GM10266 (cell line): ENCODE measurements around the gene SERPINB5.

Experiments used
- DNase-seq: peaks from one replicate; pipeline ENCODE4 v3.0.0; 2012; ENCODE audit errors: extremely low spot score
- CTCF ChIP-seq: IDR thresholded peaks from 2 replicates; pipeline ENCODE4 v1.5.1; 2012; ENCODE audit warnings: mild to moderate bottlenecking, low read depth; ENCODE audit not compliant: control insufficient read depth, insufficient read depth; ENCODE audit errors: missing control alignments

The SERPINB5 gene

GRCh38 chr18:63505566-63506335 is 29.0 kb downstream of the SERPINB5 start:
- peak; percentile 35 for DNase-seq
- TF ChIP-seq CTCF = peak; percentile 57

GRCh38 chr18:63506336-63506646 is 29.5 kb downstream of the SERPINB5 start:
- no peak for TF ChIP-seq CTCF
- DNase-seq = no peak

GRCh38 chr18:63508596-63508995 is 31.8 kb downstream of the SERPINB5 start:
- no peak for DNase-seq
- no peak for TF ChIP-seq CTCF

GRCh38 chr18:63511285-63511684 is 34.5 kb downstream of the SERPINB5 start:
- TF ChIP-seq CTCF = peak; percentile 61
- no peak for DNase-seq

GRCh38 chr18:63514326-63514725 is 37.6 kb downstream of the SERPINB5 start:
- no peak for DNase-seq

GRCh38 chr18:63514888-63515678 is 38.3 kb downstream of the SERPINB5 start:
- no peak for TF ChIP-seq CTCF
- DNase-seq = no peak

More at GRCh38 chr18:63514326-63514725, 37.6 kb downstream of the SERPINB5 start:
- no peak for TF ChIP-seq CTCF

- no peak for DNase-seq
- no peak for TF ChIP-seq CTCF
These were observed 39.0 kb downstream of the SERPINB5 start for GRCh38 chr18:63515801-63516200.
